Keratinocyte (primary cell): Measurements from ENCODE around the gene HPSE2.

ENCODE experiments used
- CTCF ChIP-seq, 3 experiments: IDR thresholded peaks in 1 of 3; conservative IDR thresholded peaks in 1 of 3; optimal IDR thresholded peaks in 1 of 3; 2 replicates in 2 of 3; 3 replicates in 1 of 3; pipeline versions ENCODE3 to v1.5.1; 2011; ENCODE audit warnings: low read length in 3 of 3, mild to moderate bottlenecking in 3 of 3, moderate library complexity in 2 of 3, control low read depth in 1 of 3, inconsistent platforms in 1 of 3; ENCODE audit not compliant: insufficient read depth in 2 of 3; ENCODE audit errors: extremely low read depth in 1 of 3
- EZH2 ChIP-seq: IDR thresholded peaks from one replicate; pipeline ENCODE4 v1.6.1; 2012; ENCODE audit warnings: inconsistent platforms, mild to moderate bottlenecking, low read length, moderate library complexity

- TF ChIP-seq CTCF (optimal IDR thresholded peaks at IDR 0.05 in 1 of 3, IDR thresholded peaks at IDR 0.05 in 1 of 3, conservative IDR thresholded peaks at IDR 0.05 in 1 of 3; ENCODE audit: extremely low read depth in 1 of 3, insufficient read depth in 2 of 3, low read length in 3 of 3), result no peak
- TF ChIP-seq EZH2, result no peak
Observed at GRCh38 chr10:98511876-98512275, 723.8 kb downstream of the HPSE2 start.
